Left ventricle myocardium inferior (tissue), 1 donor: Measurements from ENCODE around the gene CMTR1. TPM values are rescaled to one million over a fixed set of nuclear protein-coding genes. Genes with fewer than 3 reads are reported as not detected.

ENCODE experiments used
- DNase-seq: peaks from one replicate; pipeline ENCODE4 v3.0.0-alpha.2; 2020
- H3K27ac ChIP-seq: fragments of 200-600 bp; replicated peaks from 2 replicates; pipeline ENCODE4 v1.8.0; 2021
- H3K27me3 ChIP-seq: fragments of 200-600 bp; 2 replicates; pipeline ENCODE4 v1.8.0; 2021; ENCODE audit warnings: low read depth
- H3K36me3 ChIP-seq: fragments of 200-600 bp; 2 replicates; pipeline ENCODE4 v1.8.0; 2021
- H3K4me1 ChIP-seq: fragments of 200-600 bp; 2 replicates; pipeline ENCODE4 v1.8.0; 2021
- H3K4me3 ChIP-seq: fragments of 200-600 bp; 2 replicates; pipeline ENCODE4 v1.8.0; 2021; ENCODE audit warnings: mild to moderate bottlenecking, moderate library complexity
- H3K9me3 ChIP-seq: fragments of 200-600 bp; replicated peaks from 2 replicates; pipeline ENCODE4 v1.8.0; 2021
- intact Hi-C: fragments of 100-400 bp; cut with micrococcal nuclease; formaldehyde crosslinking; loops from one replicate; pipeline ENCODE4 v1.11.0; 2022
- total RNA-seq: library from RNA; stranded (reverse); fragmentation: NEBNext Ultra II Directional; extraction: Animal tissue kit (Norgen Biotek cat#: 25700); gene quantifications from one replicate; pipeline ENCODE4 v1.2.1, GENCODE V29; 2021
- TF ChIP-seq, protein P1 (sequence below): fragments of 200-600 bp; IDR thresholded peaks from 2 replicates; pipeline ENCODE4 v1.8.0; 2021; ENCODE audit warnings: antibody characterized with exemption, mild to moderate bottlenecking, borderline replicate concordance
- donor health status: DM: no; HTN: yes; CAD: no; lungs with severe emphysema.

CMTR1 gene
- total RNA-seq, 1 donor from 2014 or later: 34.4 TPM

DNA sequence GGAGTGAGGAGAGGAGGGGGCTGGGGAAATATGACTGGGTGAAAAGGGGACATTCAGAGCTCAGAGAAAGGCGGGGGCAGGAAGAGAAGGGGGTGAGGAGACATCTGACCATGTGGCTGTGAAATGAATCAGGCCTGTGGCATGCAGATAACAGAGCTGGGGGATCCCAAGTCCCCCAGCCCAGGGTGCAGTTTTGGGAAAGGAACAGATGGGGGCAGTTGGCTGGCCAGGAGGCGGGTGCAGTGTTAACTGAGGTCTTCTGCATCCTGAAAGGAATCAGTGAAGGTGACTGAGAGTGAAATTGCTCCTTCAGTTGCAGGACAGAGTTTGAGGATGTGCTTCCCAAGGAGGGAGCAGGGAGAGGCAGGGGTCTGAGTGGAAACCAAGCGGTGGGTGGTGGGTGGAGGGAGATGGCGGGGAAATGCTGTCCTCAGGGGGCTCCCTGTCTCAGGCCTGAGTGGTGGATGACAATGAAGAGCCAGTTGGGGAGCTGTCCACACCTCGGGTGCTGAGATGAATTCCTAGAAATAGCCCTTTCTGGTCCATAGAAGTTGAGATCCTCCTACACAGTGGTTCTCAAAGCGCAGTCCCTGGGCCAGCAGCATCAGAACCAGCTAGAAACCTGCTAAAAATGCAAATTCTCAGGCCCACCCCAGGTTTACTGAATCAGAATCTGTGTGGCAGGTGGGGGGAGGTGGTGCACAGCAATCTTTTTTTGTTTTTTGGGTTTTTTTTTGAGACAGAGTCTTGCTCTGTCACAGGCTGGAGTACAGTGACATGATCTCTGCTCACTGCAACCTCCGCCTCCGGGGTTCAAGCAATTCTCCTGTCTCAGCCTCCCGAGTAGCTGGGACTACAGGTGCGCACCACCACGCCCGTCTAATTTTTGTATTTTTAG is 92.7 kb downstream of the CMTR1 start:
- no peak overlapping the region for H3K4me3 ChIP-seq
- intact Hi-C loops: no loop called here
- H3K27me3 ChIP-seq: peaks cover 72% of the 10 kb centered on the region
- H3K9me3 ChIP-seq: no peaks in the 10 kb centered on the region
- H3K4me1 ChIP-seq: no peaks in the 10 kb centered on the region
- TF ChIP-seq, protein P1, sequence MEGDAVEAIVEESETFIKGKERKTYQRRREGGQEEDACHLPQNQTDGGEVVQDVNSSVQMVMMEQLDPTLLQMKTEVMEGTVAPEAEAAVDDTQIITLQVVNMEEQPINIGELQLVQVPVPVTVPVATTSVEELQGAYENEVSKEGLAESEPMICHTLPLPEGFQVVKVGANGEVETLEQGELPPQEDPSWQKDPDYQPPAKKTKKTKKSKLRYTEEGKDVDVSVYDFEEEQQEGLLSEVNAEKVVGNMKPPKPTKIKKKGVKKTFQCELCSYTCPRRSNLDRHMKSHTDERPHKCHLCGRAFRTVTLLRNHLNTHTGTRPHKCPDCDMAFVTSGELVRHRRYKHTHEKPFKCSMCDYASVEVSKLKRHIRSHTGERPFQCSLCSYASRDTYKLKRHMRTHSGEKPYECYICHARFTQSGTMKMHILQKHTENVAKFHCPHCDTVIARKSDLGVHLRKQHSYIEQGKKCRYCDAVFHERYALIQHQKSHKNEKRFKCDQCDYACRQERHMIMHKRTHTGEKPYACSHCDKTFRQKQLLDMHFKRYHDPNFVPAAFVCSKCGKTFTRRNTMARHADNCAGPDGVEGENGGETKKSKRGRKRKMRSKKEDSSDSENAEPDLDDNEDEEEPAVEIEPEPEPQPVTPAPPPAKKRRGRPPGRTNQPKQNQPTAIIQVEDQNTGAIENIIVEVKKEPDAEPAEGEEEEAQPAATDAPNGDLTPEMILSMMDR: no peak
- no peak for DNase-seq
- H3K36me3 ChIP-seq: no peaks in the 10 kb centered on the region
- no peak overlapping the region for H3K27ac ChIP-seq

DNA sequence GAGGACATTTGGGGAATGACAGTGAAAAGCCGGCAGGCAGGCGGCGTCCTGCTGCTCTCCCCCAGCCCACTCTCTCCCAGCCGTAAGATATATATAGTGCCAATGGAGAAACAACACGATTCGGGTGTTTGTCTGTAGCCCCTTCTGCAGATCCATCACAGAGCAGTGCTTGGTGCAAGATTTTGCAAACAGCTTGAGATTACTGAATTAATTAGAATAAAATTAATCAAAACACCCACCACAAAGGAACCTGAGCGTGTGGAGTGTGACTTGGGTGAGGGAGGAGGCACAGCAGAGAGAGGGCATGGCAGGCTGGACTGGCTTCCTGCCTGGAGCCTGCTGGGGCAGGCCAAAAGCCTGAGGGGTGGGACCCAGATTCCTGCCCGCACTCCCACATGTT is 95.5 kb downstream of the CMTR1 start:
- Histone ChIP-seq H3K36me3 (no peaks in the 10 kb centered on the region), H3K4me1 (no peaks in the 10 kb centered on the region), H3K4me3 (no peak overlapping the region), H3K9me3 (no peaks in the 10 kb centered on the region), H3K27me3 (peaks cover 73% of the 10 kb centered on the region), H3K27ac (no peak overlapping the region)
- intact Hi-C loops: no loop called here
- no peak for DNase-seq
- TF ChIP-seq, protein P1: no peak

DNA sequence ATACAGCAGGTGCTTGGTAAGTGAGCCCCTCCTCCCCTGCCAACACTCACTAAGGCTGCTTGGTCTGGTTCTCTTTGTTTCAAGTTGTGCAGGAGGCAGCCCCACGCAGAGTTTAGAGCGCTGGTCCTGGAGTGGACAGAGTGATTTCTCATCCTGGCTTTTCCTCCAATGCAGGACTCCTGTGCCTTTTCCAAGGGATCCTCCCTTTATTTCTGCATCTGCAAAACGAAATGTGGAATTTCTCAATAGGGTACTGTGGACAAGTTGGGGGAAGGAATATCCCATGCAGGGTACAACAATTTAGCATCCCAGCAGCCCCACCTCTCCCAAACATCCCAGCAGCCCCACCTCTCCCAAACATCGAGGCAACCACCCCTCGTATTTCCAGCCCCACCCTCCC is 97.3 kb downstream of the CMTR1 start:
- Histone ChIP-seq H3K27ac (no peak overlapping the region), H3K4me3 (no peak overlapping the region), H3K4me1 (peaks cover 3% of the 10 kb centered on the region), H3K27me3 (peaks cover 91% of the 10 kb centered on the region), H3K9me3 (no peaks in the 10 kb centered on the region), H3K36me3 (no peaks in the 10 kb centered on the region)
- no peak for DNase-seq
- TF ChIP-seq, protein P1: no peak
- intact Hi-C loops: no loop called here

DNA sequence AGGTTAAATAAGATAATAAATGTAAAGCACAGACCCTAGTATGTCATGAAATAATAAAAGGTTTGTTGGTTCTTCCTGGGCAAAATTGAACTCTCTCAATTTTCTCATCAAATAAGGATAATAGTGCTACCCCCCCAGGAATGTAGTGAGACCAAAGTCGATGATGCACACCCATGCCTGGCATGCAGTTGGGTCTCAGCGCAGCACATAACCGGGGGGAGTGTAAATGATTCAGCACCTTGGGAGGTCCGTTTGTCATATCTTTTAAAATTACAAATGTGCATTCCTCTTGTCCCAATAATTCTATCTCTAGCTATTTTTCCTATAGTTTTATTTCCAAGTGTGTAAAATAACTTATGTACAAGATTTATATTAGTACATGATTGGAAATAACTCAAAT is 98.0 kb downstream of the CMTR1 start:
- Histone ChIP-seq H3K27me3 (peaks cover 96% of the 10 kb centered on the region), H3K4me3 (no peak overlapping the region), H3K36me3 (no peaks in the 10 kb centered on the region), H3K9me3 (no peaks in the 10 kb centered on the region), H3K4me1 (peaks cover 10% of the 10 kb centered on the region), H3K27ac (no peak overlapping the region)
- TF ChIP-seq, protein P1: no peak
- no peak for DNase-seq
- intact Hi-C loops: no loop called here

Other genes starting within 250 kb of the CMTR1 start
- 6.1 TPM for gene TBC1D22B, start 175.4 kb upstream of the CMTR1 start, total RNA-seq
- 0.80 TPM for gene TMEM217, start 175.1 kb upstream of the CMTR1 start, total RNA-seq
- 16.1 TPM for gene RNF8, start 79.2 kb upstream of the CMTR1 start, total RNA-seq
- 28.1 TPM for gene CCDC167, start 66.7 kb downstream of the CMTR1 start, total RNA-seq